GM23248 (cell line): ENCODE results near the gene DDX43.
"Not testable (repeated sequence)": the region's sequence is repeated elsewhere in the genome, so short reads cannot be mapped to it uniquely, and the experiment has no call there.

Experiments
- EZH2 ChIP-seq: fragments of 200-600 bp; sonication (generic); IDR thresholded peaks from 2 replicates; pipeline ENCODE4 v1.6.1; 2018; ENCODE audit warnings: antibody characterized with exemption, mild to moderate bottlenecking; ENCODE audit not compliant: insufficient read depth, poor library complexity, severe bottlenecking
- EZH2phosphoT487 ChIP-seq: fragments of 200-600 bp; sonication (generic); IDR thresholded peaks from 2 replicates; pipeline ENCODE4 v1.6.1; 2018; ENCODE audit warnings: antibody characterized with exemption, moderate library complexity, mild to moderate bottlenecking, low read depth; ENCODE audit not compliant: insufficient read depth

GRCh38 chr6:73459474-73459873 is 64.8 kb downstream of the DDX43 start:
- TF ChIP-seq EZH2phosphoT487, EZH2: not testable (repeated sequence)
